ENCODE results near the gene CD151. TPM values are rescaled to one million over a fixed set of nuclear protein-coding genes. Genes with fewer than 3 reads are reported as not detected.

The CD151 gene
- total and polyA plus RNA-seq, 7 donors: 149 to 358 (median 168) TPM

GRCh38 chr11:839875-840617, 7.3 kb downstream of the CD151 start:
- DNase-seq (no peak), ATAC-seq (no peak)
- peaks cover 3 to 55% of the 10 kb centered on the region in 2 donors for H3K36me3 ChIP-seq (ENCODE audit: insufficient read depth in 1 of 2, low read depth in 1 of 2)
- no peaks in the 10 kb centered on the region for H3K27me3 ChIP-seq (ENCODE audit: insufficient read depth in 3 of 3, low read length in 2 of 3)
- peak overlapping the region; percentile 93 for H3K4me3 ChIP-seq
- H3K4me1 ChIP-seq: peaks cover 48% of the 10 kb centered on the region
- intact Hi-C loops (cut with DNase I): no loop called here
- 61 to 76% (median 67%) methylated on average over 24 to 25 of the region's 25 CpGs for WGBS, 3 donors
- H3K27ac ChIP-seq: peak overlapping the region; percentile 2
- no peaks in the 10 kb centered on the region for H3K9me3 ChIP-seq
- no peak for TF ChIP-seq CTCF (IDR thresholded peaks at IDR 0.05)

- H3K27me3 ChIP-seq (ENCODE audit: insufficient read depth in 3 of 3, low read length in 2 of 3): no peaks in the 10 kb centered on the region
- no peaks in the 10 kb centered on the region for H3K9me3 ChIP-seq
- peak overlapping the region; percentile 94 for H3K27ac ChIP-seq
- TF ChIP-seq CTCF (IDR thresholded peaks at IDR 0.05): no peak
- peak overlapping the region; percentile 93 for H3K4me3 ChIP-seq
- peaks cover 41% of the 10 kb centered on the region for H3K4me1 ChIP-seq
- peaks cover 3 to 42% of the 10 kb centered on the region in 2 donors for H3K36me3 ChIP-seq (ENCODE audit: insufficient read depth in 1 of 2, low read depth in 1 of 2)
- intact Hi-C loops (cut with DNase I): no loop called here
- WGBS, 3 donors: 0% methylated on average over 20 to 27 of the region's 27 CpGs
- ATAC-seq (peak; percentile 13 to 35 (median 26)), DNase-seq (no peak)
Observed at GRCh38 chr11:841981-842369, 9.2 kb downstream of the CD151 start.

GRCh38 chr11:842370-843002, 9.7 kb downstream of the CD151 start, which contains the start of the genes POLR2L and TSPAN4:
TSS of gene POLR2L (minus strand) at chr11:842529. CDS start at chr11:842508, 21 bp downstream.
TSS of gene TSPAN4 (plus strand) at chr11:842852. CDS start at chr11:850305, 7,453 bp downstream.
- DNase-seq: peak; percentile 93 to 97
- peaks cover 41% of the 10 kb centered on the region for H3K4me1 ChIP-seq
- no peak for TF ChIP-seq CTCF (IDR thresholded peaks at IDR 0.05)
- no peaks in the 10 kb centered on the region for H3K9me3 ChIP-seq
- intact Hi-C loops (cut with DNase I): no loop called here
- H3K4me3 ChIP-seq: peak within 1 kb of the TSS; percentile 93
- peak; percentile 69 to 79 (median 74) for ATAC-seq
- no peaks in the 10 kb centered on the region for H3K27me3 ChIP-seq (ENCODE audit: insufficient read depth in 3 of 3, low read length in 2 of 3)
- peak within 1 kb of the TSS; percentile 94 for H3K27ac ChIP-seq
- 0 to 1% (median 0%) methylated on average over 53 to 87 of the region's 87 CpGs for WGBS, 3 donors
- H3K36me3 ChIP-seq (ENCODE audit: insufficient read depth in 1 of 2, low read depth in 1 of 2): peaks cover 3 to 37% of the 10 kb centered on the region in 2 donors

GRCh38 chr11:843086-843734, 10.5 kb downstream of the CD151 start:
- H3K27ac ChIP-seq: peak overlapping the region; percentile 94

More at GRCh38 chr11:843086-843734, 10.5 kb downstream of the CD151 start:
- peak overlapping the region; percentile 93 for H3K4me3 ChIP-seq
- H3K9me3 ChIP-seq: no peaks in the 10 kb centered on the region
- ATAC-seq (peak in 3 of 4 donors; percentile 2 to 6 (median 3)), DNase-seq (no peak)
- H3K27me3 ChIP-seq (ENCODE audit: insufficient read depth in 3 of 3, low read length in 2 of 3): peaks cover 0 to 4% (median 0%) of the 10 kb centered on the region in 3 donors
- peaks cover 41% of the 10 kb centered on the region for H3K4me1 ChIP-seq
- WGBS, 3 donors: 1 to 2% (median 2%) methylated on average over 20 to 53 of the region's 53 CpGs
- intact Hi-C loops (cut with DNase I): no loop called here
- H3K36me3 ChIP-seq (ENCODE audit: insufficient read depth in 1 of 2, low read depth in 1 of 2): peaks cover 3 to 30% of the 10 kb centered on the region in 2 donors
- no peak for TF ChIP-seq CTCF (IDR thresholded peaks at IDR 0.05)
